ENCODE measurements around the gene GBGT1.

The GBGT1 gene

GRCh38 chr9:133132174-133132573 lies 31.5 kb downstream of the GBGT1 start:
- H3K4me3 ChIP-seq (ENCODE audit: low read depth, low read length) = no peak overlapping the region
- TF ChIP-seq CTCF (IDR thresholded peaks at IDR 0.05; ENCODE audit: low read depth, low read length) = no peak
- in situ Hi-C loops (cut with HindIII; ENCODE audit: low sequenced_read_pairs) = no loop called here
- DNase-seq (ENCODE audit: low read depth, low spot score) = no peak

- TF ChIP-seq CTCF (IDR thresholded peaks at IDR 0.05; ENCODE audit: low read depth, low read length) = no peak
- in situ Hi-C loops (cut with HindIII; ENCODE audit: low sequenced_read_pairs) = no loop called here
- no peak for DNase-seq (ENCODE audit: low read depth, low spot score)
- H3K4me3 ChIP-seq (ENCODE audit: low read depth, low read length) = no peak overlapping the region
Measured at GRCh38 chr9:133131506-133131905, 32.2 kb downstream of the GBGT1 start.

- TF ChIP-seq CTCF (IDR thresholded peaks at IDR 0.05; ENCODE audit: low read depth, low read length) = no peak
- no peak for DNase-seq (ENCODE audit: low read depth, low spot score)
- in situ Hi-C loops (cut with HindIII; ENCODE audit: low sequenced_read_pairs) = no loop called here
- H3K4me3 ChIP-seq (ENCODE audit: low read depth, low read length) = no peak overlapping the region
Measured at GRCh38 chr9:133130685-133131244, 32.9 kb downstream of the GBGT1 start.

GRCh38 chr9:133129001-133129795 lies 34.5 kb downstream of the GBGT1 start:
- no peak for TF ChIP-seq CTCF (IDR thresholded peaks at IDR 0.05; ENCODE audit: low read depth, low read length)
- H3K4me3 ChIP-seq (ENCODE audit: low read depth, low read length) = no peak overlapping the region
- in situ Hi-C loops (cut with HindIII; ENCODE audit: low sequenced_read_pairs) = no loop called here
- no peak for DNase-seq (ENCODE audit: low read depth, low spot score)

GRCh38 chr9:133128152-133128551 lies 35.6 kb downstream of the GBGT1 start:
- DNase-seq (ENCODE audit: low read depth, low spot score) = no peak
- no peak overlapping the region for H3K4me3 ChIP-seq (ENCODE audit: low read depth, low read length)
- no peak for TF ChIP-seq CTCF (IDR thresholded peaks at IDR 0.05; ENCODE audit: low read depth, low read length)
- in situ Hi-C loops (cut with HindIII; ENCODE audit: low sequenced_read_pairs) = no loop called here

GRCh38 chr9:133127340-133127981 lies 36.3 kb downstream of the GBGT1 start:
- DNase-seq (ENCODE audit: low read depth, low spot score) = no peak
- TF ChIP-seq CTCF (IDR thresholded peaks at IDR 0.05; ENCODE audit: low read depth, low read length) = no peak
- no peak overlapping the region for H3K4me3 ChIP-seq (ENCODE audit: low read depth, low read length)
- in situ Hi-C loops (cut with HindIII; ENCODE audit: low sequenced_read_pairs) = no loop called here

Measured in astrocyte of the spinal cord (primary cell).